HG03066 (cell line): Measurements from ENCODE around the gene ARHGEF7.
"Not testable (repeated sequence)": the region's sequence is repeated elsewhere in the genome, so short reads cannot be mapped to it uniquely, and the experiment has no call there.

Source experiments
- ATAC-seq: cut with Tn5 transposase; IDR thresholded peaks from one replicate; pipeline ENCODE4 v1.9.1; 2021; ENCODE audit warnings: low read depth; ENCODE audit not compliant: unreplicated experiment

Gene ARHGEF7, protein sequence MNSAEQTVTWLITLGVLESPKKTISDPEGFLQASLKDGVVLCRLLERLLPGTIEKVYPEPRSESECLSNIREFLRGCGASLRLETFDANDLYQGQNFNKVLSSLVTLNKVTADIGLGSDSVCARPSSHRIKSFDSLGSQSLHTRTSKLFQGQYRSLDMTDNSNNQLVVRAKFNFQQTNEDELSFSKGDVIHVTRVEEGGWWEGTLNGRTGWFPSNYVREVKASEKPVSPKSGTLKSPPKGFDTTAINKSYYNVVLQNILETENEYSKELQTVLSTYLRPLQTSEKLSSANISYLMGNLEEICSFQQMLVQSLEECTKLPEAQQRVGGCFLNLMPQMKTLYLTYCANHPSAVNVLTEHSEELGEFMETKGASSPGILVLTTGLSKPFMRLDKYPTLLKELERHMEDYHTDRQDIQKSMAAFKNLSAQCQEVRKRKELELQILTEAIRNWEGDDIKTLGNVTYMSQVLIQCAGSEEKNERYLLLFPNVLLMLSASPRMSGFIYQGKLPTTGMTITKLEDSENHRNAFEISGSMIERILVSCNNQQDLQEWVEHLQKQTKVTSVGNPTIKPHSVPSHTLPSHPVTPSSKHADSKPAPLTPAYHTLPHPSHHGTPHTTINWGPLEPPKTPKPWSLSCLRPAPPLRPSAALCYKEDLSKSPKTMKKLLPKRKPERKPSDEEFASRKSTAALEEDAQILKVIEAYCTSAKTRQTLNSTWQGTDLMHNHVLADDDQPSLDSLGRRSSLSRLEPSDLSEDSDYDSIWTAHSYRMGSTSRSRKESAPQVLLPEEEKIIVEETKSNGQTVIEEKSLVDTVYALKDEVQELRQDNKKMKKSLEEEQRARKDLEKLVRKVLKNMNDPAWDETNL

DNA sequence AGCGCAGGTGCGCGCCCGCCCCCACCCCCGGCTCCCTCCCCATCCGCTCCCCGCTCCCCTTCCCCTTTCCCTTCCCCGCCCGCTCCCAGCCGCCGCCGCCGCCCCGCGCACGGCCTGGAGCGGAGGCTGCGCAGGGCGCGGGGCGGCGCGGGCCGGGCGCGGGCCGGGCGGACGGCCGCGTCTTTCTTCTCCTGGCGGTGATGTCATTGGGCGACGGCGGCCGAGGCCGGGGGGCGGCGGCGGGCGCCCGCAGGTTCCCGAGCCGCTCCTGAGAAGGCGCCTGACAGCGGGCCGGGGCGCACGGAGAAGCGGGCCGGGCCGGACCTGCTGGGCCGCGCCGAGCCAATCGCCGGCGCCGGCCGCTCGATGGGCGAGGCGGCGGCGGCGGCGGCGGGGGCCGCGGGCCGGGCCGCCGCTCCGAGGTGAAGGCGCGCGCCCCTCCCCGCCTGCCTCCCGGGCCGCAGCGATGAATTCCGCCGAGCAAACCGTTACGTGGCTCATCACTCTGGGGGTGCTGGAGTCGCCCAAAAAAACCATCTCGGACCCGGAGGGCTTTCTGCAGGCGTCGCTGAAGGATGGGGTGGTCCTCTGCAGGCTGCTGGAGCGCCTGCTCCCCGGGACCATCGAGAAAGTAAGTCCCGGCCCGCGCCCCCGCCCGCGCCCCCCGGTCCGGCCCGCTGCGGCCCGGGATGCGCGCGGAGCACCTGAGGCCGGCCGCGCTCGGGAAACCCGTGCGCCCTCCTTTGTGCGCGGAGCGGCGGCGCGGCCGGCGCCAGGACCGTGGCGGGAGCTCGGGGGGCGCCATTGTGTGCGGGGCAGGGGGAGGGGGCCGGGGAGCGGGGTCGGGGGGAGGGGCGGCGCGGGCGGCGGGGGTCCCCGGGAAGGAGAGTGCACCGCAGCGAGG, at the start of gene ARHGEF7:
Gene ARHGEF7 (plus strand): TSS at position 250 of the 904 bp plus-strand sequence. CDS start 217 bp downstream, at position 467.
- ATAC-seq = no peak

- no peak for ATAC-seq
These were observed 49.4 kb upstream of the ARHGEF7 start for GRCh38 chr13:111065698-111066097.

DNA sequence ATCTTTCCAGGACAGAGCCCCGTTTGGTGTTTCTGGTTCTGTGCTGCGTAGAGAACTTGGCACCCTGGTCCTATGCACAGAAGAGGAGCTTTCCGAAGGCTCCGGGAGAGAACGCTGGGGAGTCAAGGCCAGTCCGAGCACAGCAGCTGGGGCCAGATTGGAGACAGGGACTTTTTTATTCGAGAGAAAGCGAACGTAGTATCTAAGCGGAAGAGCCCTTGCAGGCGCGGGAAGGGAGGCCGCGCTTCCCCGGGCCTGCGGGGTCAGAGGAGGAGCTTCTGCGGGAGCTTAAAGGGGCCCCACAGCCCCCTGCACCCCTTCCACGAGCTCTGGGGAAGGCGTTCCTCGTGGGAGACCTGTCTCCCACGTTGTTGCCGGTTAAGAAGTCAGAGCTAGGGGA, 48.6 kb upstream of the ARHGEF7 start:
- ATAC-seq = no peak

DNA sequence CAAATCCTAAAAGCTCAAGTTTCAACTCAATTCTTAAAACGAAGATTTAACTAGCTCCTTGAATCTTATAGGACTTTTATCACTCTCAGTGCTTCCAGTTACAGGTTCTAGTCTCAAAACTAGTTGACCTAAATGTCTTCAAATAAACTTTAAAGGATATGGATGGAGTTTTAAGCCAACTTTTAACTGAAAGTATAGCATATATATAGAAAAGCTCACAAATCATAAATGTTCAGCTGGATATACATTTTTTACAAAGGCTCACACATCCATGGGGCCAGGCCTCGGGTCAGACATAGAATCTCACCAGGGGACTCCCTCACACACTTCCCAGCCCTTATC, 47.1 kb upstream of the ARHGEF7 start:
- no peak for ATAC-seq

GRCh38 chr13:111071120-111071519, 44.0 kb upstream of the ARHGEF7 start:
- ATAC-seq = not testable (repeated sequence)

DNA sequence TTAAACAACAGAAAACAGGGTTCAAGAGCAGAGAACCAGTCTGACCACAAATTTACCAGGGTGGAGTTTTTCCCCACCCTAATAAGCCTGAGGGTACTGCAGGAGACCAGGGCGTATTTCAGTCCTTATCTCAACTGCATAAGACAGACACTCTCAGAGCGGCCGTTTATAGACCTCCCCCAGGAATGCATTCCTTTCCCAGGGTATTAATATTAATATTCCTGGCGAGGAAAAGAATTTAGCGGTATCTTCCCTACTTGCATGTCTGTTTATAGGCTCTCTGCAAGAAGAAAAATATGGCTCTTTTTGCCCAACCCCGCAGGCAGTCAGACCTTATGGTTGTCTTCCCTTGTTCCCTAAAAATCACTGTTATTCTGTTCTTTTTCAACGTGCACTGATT, 43.6 kb upstream of the ARHGEF7 start:
- not testable (repeated sequence) for ATAC-seq

GRCh38 chr13:111074826-111075225, 40.3 kb upstream of the ARHGEF7 start:
- no peak for ATAC-seq

DNA sequence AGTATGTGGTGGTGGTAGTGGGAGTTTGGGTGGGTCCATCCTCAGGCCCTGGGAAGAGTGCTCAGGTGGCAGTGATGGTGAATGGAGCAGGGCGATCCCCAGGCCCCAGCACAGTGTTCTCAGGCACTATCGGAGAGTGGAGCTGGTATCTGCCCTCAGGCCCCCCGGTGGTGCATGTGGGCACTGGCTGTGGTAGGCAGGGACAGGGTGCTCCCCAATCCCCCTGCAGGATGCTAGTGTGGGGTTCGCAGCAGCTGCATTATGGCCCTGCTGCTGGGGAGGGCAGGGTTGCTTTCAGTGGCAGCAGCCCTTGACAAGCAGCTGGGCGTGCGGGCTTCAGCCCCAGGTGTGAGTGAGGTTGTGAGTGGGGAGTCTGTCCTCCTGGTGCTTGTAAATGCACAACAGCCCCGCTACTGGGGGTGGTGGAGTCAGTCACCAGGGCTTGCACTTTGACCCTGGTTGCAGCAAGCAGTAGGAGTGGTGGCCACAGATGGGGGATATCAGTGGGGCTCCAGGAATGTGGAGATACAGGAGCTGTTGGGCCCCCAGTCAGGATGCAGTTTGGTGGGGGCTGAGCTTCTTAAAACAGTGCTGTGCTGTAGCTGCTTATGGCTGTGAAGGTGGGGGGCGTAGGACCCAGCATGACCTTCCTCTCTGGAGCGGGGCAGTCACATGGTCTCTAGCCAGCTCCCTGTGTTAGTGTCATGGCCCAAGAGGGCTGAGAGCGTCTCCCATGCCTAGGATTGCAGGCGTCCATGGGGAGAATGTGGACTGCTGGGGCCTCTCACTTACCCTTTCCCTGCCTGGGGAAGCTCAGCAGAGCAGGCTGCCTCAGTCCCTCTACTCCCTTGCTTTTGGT, 38.7 kb upstream of the ARHGEF7 start:
- ATAC-seq = no peak

GRCh38 chr13:111079375-111079774, 35.7 kb upstream of the ARHGEF7 start:
- no peak for ATAC-seq

DNA sequence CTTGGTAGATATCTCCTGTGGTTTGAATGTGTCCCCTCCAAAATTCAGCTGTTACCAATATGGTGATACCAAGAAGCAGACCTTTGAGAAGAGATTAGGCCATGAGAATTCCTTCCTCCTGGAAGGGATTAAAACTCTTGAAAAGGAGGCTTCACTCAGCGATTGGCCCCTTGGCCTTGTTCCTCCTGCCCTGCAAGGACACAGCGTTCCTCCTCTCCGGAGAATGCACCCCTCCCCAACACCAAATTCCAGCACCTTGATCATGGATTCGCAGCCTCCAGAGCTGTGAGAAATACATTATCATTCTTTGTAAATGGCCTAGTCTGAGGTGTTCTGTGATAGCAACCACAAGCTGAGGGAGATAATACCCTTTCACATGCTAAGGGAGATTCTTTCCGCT, 34.5 kb upstream of the ARHGEF7 start:
- ATAC-seq = no peak

GRCh38 chr13:111082240-111082639, 32.9 kb upstream of the ARHGEF7 start:
- ATAC-seq = no peak

GRCh38 chr13:111082769-111083168, 32.3 kb upstream of the ARHGEF7 start:
- ATAC-seq = not testable (repeated sequence)

DNA sequence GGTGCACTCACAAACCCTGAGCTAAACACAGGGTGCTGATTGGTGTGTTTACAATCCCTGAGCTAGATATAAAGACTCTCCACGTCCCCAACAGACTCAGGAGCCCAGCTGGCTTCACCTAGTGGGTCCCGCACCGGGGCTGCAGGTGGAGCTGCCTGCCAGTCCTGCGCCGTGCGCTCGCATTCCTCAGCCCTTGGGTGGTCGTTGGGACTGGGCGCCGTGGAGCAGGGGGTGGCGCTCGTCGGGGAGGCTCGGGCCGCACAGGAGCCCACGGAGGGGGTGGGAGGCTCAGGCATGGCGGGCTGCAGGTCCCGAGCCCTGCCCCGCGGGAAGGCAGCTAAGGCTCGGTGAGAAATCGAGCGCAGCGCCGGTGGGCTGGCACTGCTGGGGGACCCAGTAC, 31.4 kb upstream of the ARHGEF7 start:
- ATAC-seq = not testable (repeated sequence)

- ATAC-seq = no peak
These were observed 24.9 kb upstream of the ARHGEF7 start for GRCh38 chr13:111090169-111090568.

- ATAC-seq = no peak
These were observed 22.4 kb upstream of the ARHGEF7 start for GRCh38 chr13:111092685-111093084.

GRCh38 chr13:111093136-111093535, 22.0 kb upstream of the ARHGEF7 start:
- no peak for ATAC-seq

DNA sequence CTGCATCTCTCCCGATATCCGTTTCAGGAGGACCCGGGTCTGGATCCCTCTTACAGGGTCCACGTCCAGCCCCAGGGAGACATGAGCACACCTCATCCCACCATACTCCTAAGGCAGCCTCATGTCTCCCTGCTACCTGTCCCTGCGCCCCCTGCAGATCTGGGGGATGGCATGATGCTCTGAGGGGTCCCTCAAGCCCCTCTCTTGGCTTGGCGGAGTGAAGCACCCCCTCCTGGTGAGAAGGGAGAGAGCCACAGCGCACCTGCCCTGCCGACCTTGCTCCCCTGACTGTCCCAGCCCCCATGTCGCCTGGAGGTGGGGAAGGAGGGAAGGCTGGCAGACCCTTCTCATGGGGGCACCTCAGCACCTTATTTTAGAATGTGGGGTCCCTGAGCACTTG, 21.5 kb upstream of the ARHGEF7 start:
- ATAC-seq = no peak

DNA sequence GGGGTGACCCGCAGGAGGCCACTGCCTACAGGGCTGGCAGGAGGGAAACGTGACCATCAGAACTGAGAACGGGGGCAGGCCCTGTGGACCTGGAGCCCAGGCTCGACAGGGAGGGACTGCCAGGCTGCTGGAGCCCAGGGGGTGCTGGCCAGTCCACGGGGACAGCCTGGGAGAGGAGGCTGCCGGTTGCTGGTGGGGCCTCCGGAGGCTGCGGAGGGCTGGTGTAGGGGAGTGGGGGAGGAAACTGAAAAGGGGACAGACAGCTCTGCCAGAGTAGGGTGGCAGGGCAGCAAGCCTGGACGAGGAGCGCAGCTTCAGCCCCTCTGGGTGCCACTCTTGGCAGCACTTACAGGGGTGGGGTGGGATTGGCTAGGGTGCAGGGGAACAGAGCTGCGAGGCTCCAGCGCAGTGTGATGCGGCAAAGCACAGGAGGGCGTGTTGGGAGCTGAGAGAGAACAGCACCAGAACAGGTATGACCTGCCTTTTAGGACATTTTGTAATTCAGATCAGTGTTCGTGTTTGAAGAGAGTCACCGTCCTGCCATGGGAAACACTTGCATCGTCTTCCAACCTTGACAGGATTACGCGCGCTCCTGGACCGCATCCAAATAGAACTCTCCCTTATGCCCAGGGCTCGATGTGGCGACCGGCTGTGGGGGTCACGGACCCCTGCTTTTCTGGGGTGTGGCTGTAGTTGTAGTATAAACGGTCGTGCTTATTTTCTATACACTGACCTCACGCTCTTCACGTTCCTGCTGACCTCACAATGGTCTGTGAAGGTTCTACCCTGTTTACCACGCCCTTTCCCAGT, 19.9 kb upstream of the ARHGEF7 start:
- no peak for ATAC-seq

DNA sequence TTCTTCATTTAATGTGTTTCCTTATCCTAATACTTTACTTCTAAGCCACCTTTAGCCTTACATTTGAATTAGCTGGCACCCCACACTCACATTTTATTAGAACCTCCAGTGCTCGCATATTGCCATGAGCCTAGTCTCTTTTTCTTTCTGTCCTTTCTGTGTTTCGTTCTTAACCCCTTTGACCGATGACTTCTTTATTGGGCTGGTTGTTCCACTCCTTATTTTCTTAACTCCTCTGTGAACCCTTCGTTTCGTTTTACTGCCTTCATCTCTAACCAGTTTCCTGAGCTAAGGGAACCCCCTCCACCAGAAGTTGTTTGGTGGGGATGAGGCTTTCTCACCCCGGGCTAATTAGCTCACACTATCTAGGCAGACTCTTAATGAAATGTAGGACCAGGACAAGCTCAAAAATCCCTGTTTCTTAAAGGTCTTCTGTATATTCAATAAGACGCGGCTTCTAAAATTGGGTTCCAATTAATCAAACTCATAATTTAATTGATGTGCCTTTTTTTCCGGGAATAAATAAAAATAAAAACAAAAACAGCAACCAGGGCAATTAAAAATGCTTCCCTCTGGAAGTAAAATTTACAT, 19.1 kb upstream of the ARHGEF7 start:
- no peak for ATAC-seq
